ES-I3 (cell line): ENCODE results near the gene TMEM165.

ENCODE experiments used
- H3K36me3 ChIP-seq: 2 replicates; pipeline ENCODE4 v1.6.1; 2013; ENCODE audit warnings: mild to moderate bottlenecking, low read length, control low read depth, moderate library complexity; ENCODE audit not compliant: insufficient read depth
- H3K4me1 ChIP-seq: 2 replicates; pipeline ENCODE4 v1.6.1; 2013; ENCODE audit warnings: mild to moderate bottlenecking, control low read depth, low read length; ENCODE audit not compliant: insufficient read depth
- H3K9ac ChIP-seq: 2 replicates; pipeline ENCODE4 v1.6.1; 2013; ENCODE audit warnings: low read depth, mild to moderate bottlenecking, low read length, moderate library complexity
- H3K9me3 ChIP-seq: 2 replicates; pipeline ENCODE4 v1.6.1; 2013; ENCODE audit warnings: mild to moderate bottlenecking, low read length, moderate library complexity; ENCODE audit not compliant: control insufficient read depth, insufficient read depth

The TMEM165 gene

DNA sequence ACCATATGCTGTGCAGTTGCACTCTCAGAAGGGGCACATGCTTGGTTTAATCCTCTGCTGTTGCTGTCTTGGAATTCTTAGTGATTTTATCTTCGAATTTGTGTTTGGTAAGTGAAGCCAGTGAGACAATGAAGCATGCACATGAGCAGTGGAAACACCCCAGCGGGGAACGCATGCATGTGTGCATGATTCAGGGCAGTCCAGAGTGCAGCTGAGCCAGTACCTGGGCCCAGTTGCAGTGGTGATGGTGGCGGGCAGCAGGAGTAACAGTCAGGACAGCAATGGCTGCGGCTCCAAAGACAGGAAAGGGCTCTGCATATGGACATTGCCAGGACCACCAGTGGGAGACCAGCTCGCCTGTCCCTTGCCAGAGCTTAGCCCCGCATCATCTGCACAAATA lies 14.3 kb upstream of the TMEM165 start:
- H3K9ac ChIP-seq: no peak overlapping the region
- H3K4me1 ChIP-seq: no peaks in the 10 kb centered on the region
- no peaks in the 10 kb centered on the region for H3K36me3 ChIP-seq
- H3K9me3 ChIP-seq: no peaks in the 10 kb centered on the region

DNA sequence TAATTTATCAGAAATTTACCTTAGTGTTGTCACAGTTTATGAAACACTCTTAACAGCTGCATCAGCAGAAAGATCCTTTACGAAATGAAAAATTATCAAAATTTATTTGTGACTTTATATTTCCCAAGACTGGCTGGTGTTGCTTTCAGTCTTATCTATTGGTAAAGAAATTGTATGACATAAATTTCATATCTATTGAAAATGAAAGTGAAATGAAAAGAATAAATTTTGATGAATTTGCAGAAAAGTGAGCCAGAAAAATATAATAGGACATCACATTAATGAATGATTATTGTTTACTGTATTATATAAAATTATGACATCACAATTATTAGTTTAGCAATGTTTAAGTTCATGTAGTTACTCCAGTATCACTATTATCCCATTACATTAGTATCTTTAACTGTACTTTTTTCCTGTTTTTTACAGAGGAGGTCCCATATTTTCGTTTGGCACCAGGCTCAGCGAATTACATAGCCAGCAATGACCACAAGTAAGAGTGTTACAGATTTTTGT lies 13.2 kb upstream of the TMEM165 start:
- H3K4me1 ChIP-seq: no peaks in the 10 kb centered on the region
- no peak overlapping the region for H3K9ac ChIP-seq
- no peaks in the 10 kb centered on the region for H3K36me3 ChIP-seq
- H3K9me3 ChIP-seq: no peaks in the 10 kb centered on the region

DNA sequence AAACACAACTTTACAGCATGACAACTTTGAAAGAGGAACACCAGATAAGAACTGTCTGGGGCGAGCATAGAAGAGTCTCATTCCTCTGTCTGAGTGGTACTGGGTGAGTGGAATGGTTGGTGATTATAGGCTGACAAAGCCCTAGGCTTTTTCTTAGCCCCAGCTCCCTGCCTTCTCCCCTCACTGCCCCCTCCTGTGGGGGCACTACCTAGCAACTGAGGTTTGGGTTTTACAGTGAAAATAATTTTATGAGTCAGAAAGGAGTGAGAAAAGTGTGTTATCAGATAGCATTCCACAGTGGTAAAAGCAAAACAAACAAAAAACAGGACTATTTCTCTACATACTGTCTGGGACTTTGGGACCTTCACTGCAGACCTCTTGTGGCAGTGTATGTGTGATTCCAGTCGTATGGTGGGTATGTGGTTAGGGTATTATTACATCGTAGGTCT lies 10.5 kb upstream of the TMEM165 start:
- H3K4me1 ChIP-seq: no peaks in the 10 kb centered on the region
- H3K36me3 ChIP-seq: no peaks in the 10 kb centered on the region
- no peaks in the 10 kb centered on the region for H3K9me3 ChIP-seq
- H3K9ac ChIP-seq: no peak overlapping the region

DNA sequence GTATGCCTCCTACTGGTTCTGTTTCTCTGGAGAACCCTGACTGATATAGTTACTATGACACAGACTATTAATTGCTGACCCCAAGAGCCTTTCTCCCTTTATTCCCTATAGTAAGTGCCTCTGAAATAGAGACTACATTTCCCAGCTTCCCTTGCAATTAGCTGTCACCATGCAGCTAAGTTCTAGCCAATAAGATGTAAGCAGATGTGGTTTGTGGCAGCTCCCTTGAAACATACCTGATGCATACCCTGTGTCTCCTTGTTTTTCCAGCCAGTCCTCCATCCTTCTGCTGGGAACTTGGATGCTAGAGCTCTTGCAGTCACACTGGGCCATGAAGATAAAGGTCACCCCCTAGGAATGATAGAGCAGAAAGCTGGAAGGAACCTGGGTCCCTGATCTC lies 9.7 kb upstream of the TMEM165 start:
- H3K4me1 ChIP-seq: no peaks in the 10 kb centered on the region
- H3K9ac ChIP-seq: no peak overlapping the region
- H3K36me3 ChIP-seq: no peaks in the 10 kb centered on the region
- no peaks in the 10 kb centered on the region for H3K9me3 ChIP-seq

DNA sequence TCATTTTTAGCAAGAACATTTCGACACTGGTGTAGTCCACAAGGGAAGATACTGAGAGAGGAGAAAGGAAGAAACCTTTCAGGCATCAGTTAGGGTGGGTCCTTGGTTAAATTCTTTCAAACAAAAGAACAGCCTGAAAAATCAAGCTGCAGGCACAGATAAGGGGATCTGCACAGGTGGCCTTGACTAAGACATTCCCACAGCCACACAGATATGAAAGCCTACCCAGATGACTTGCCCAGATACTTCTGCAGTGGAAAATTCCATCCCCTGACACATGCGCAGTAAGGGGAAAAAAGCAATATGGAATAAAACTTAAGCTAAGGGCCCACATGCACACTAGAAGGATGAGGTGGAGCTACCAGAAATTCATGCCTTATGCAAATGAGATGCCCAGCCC lies 8.9 kb upstream of the TMEM165 start:
- H3K9me3 ChIP-seq: no peaks in the 10 kb centered on the region
- H3K4me1 ChIP-seq: no peaks in the 10 kb centered on the region
- H3K9ac ChIP-seq: no peak overlapping the region
- no peaks in the 10 kb centered on the region for H3K36me3 ChIP-seq

DNA sequence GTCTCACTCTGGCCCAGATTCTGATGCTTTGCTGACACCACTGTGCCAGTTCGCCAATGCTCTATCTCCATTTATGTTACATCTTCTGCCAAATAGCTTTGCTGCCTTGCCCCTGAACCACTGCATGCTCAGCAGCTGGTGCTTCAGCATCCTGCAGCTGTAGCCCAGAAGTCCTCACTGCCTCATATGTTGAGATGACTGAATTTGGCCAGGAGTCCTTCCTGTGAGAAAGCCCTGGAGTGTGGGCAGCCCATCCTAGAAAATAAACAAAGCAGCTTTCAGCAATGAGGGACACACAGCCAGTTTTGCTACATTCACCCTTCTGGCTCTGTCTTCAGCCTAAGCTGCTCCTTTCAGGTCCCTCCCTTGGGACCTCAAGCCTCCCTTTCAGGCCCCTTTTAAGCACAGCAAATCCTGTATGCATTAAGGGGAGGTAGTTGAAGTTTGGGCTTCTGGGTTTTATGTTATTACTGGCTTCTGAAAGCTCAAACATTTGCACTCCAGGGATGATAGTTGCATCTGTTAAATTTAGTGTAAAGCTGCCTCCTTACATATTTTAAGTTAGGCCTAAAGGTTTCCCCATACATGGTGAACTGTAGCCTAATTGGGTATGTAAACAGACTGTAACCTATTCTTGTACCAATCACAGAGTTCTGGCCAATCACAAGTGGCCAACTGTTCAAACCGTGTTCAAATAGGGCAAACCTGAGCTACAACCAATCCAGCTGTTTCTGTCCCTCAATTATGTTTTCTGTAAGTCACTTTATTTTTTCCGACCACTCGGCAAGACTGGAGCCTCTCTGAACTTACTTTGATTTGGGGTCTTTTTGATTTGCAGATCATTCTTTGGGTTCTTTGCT lies 2.1 kb upstream of the TMEM165 start:
- Histone ChIP-seq H3K9me3 (no peaks in the 10 kb centered on the region), H3K9ac (no peak overlapping the region), H3K36me3 (no peaks in the 10 kb centered on the region)

DNA sequence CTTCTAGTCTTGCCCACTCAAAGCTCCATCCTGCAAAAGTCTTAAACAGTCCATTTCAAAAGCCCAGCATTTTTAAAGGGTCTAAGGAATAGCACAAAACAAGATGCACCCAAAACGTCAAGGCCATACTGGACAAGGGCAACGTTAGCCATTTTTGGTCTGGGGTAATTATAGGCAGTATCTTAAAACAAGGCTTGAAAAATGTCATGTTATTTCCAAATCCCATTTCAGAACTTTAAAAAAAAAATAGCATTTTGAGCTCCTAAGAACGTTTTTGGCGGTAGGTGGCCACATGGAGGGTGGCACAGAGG lies 584 bp upstream of the TMEM165 start:
- no peaks in the 10 kb centered on the region for H3K9me3 ChIP-seq
- no peaks in the 10 kb centered on the region for H3K4me1 ChIP-seq
- no peaks in the 10 kb centered on the region for H3K36me3 ChIP-seq
- H3K9ac ChIP-seq: peak overlapping the region; percentile 93

More for the DNA sequence above, 2.1 kb upstream of the TMEM165 start:
- H3K4me1 ChIP-seq: no peaks in the 10 kb centered on the region

DNA sequence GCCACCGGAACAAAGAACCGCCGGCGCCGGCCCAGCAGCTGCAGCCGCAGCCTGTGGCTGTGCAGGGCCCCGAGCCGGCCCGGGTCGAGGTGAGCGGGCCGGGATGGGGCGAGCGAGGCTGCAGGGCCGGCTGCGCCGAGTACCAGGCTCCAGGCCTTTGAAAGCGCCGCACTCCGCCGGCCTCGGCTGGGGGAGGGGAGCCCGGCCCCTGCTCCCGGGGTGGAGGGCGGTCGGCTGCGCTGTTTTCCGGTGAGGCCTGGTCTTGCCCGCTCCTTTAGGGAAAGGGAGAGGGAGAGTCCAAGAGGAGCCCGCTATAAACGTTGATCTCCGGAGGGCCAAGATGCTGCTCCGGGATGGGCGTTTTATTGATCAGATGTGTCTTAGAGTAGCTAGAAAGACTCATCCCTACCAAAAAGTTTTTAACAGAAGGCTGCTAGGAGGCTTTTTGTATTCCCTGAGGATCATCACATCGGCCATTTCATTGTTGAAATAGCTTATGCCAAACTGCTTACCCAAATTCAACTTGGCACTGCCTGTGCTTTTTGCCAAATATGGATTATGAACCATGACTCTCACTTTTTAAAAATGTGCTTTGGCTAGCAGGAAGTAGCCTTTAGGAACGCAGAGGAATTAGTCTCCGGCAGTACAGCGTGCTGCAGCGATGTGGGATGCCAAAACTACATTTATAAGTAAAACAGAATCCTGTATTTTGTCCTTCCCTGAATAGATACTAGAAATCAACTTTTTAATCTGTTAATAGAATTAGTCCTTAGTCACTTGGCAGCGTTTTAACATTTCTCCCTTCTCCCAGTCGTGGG lies 760 bp downstream of the TMEM165 start:
- Histone ChIP-seq H3K9me3 (no peaks in the 10 kb centered on the region), H3K9ac (peak overlapping the region; percentile 93), H3K36me3 (no peaks in the 10 kb centered on the region), H3K4me1 (no peaks in the 10 kb centered on the region)

DNA sequence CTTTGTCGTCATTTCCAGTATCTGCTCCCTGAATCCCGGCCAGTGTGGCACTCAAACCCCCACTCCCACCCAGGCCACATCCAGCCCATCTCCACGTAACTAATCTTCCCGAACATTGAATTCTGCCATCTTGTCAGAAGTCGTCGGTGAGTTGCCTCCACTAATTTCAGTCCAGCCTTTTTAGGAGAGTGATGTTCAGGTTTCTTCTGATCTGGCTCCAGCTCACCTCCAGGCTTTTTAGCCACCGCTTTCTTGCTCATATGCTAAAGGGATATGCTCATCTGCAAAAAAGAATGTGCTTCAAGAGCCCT lies 1.3 kb downstream of the TMEM165 start:
- Histone ChIP-seq H3K4me1 (no peaks in the 10 kb centered on the region), H3K9ac (peak overlapping the region; percentile 93), H3K36me3 (no peaks in the 10 kb centered on the region), H3K9me3 (no peaks in the 10 kb centered on the region)

DNA sequence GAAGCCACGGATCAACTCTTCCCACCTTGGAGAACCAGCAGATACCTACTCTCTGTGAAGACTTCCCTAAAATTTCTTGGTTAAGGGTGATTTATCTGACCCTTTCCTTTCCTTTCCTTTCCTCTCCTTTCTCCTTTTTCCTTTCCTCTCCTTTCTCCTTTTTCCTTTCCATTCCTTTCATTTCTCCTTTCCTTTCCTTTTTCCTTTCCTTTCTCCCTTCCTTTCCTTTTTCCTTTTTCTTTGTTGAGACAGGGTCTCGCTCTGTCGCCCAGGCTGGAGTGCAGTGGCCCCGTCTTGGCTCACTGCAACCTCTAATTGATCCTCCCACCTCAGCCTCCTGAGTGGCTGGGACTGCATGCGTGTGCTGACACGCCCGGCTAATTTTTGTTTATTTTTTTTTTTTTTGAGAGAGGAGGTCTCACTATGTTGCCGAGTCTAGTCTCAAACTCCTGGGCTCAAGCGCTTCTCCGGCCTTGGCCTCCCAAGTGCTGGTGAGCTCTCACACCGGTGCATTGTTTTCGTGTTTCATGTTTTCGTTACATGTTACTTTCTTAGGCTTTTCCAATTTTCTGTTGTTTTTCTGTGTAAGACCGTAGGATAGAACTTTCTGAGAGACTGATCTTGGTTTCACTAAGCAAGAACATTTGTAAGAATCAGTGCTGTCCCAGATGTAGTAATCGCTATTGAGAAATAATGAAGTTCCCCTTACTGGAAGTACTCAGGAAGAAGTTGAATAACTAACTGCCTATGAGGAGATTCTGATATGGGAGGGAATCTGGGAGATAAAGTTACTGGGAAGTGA lies 2.0 kb downstream of the TMEM165 start:
- Histone ChIP-seq H3K4me1 (no peaks in the 10 kb centered on the region), H3K36me3 (no peaks in the 10 kb centered on the region), H3K9ac (peak overlapping the region; percentile 93), H3K9me3 (no peaks in the 10 kb centered on the region)

DNA sequence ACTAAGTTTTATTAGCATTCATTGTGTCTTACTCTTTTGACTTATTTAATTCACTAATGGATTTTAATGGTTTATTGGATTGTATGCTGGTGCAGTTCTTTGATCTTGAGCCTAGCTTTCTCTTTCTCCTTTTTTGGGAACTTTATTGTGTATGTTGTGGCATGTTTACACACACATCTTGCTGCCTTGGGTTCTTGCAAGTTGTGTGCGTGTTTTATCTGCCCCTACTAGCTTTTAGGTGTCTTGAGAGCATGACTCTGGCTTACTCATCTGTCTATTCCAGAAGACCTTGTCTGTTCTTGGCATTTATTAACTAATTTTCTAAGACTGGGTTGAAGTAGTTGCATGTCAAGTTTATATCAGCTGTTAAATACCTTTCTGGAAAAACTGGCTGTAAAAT lies 2.7 kb downstream of the TMEM165 start:
- H3K9ac ChIP-seq: peak overlapping the region; percentile 93; the same call in 1 of the 2 replicates
- H3K4me1 ChIP-seq: no peaks in the 10 kb centered on the region
- no peaks in the 10 kb centered on the region for H3K9me3 ChIP-seq
- peaks cover 3% of the 10 kb centered on the region for H3K36me3 ChIP-seq

DNA sequence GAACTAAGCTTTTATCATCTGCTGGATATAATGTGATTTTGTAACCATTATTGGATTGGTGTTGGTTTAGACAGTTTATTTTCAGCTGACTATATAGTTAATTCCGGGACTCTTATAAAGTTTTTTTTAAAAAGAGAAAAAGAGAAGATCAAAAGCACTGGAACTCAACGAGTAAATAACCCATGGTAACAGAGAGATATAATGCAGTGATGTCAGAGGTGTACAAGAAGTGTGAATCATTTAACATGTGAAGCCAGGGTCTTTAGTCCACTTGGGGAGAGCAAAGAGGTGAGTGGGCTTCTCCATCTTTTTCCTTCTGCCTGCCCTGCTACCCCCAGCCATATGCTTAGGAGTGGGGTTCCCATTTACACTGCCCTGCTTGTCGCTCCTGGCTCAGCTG lies 3.2 kb downstream of the TMEM165 start:
- peaks cover 7% of the 10 kb centered on the region for H3K36me3 ChIP-seq
- no peaks in the 10 kb centered on the region for H3K9me3 ChIP-seq
- no peak overlapping the region; the same call in 1 of the 2 replicates for H3K9ac ChIP-seq
- no peaks in the 10 kb centered on the region for H3K4me1 ChIP-seq

DNA sequence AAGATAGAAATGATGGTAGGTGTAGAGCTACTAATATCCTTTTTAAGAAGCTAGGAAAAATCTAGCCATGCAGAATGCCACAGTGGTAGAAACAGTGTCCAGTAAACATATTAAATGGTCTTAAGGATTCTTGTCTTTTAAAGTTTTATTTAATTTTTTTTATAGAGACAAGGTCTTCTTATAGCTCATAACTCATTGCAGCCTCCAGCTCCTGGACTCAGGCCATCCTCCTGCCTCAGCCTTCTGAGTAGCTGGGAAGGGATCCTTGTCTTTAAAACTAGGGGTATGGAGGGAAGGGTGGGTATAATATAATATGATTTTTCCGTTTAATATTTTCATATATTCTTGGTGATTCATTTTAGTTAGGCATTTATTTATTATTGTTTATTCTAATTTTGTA lies 3.8 kb downstream of the TMEM165 start:
- Histone ChIP-seq H3K9me3 (no peaks in the 10 kb centered on the region), H3K36me3 (peaks cover 7% of the 10 kb centered on the region), H3K9ac (no peak overlapping the region), H3K4me1 (no peaks in the 10 kb centered on the region)

DNA sequence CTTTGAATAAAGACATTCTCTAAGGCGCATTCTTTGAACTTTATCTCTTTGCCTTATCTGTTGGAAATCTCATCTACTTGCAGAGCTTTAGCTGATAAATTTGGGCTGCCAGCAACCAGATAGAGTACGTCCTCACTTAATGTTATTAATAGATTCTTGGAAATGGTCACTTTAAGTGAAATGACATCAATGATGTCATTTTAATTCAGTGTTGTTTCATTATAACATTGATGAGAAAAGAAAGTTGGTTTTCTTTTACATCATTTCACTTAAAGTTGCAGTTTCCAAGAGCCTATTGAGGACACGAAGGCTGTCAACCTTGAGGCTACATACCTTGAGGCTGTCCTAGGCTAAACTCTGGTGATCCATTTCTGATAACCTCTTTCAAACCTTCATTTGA lies 9.3 kb downstream of the TMEM165 start:
- Histone ChIP-seq H3K4me1 (no peaks in the 10 kb centered on the region; the same call in 1 of the 2 replicates), H3K9me3 (no peaks in the 10 kb centered on the region), H3K9ac (no peak overlapping the region), H3K36me3 (peaks cover 18% of the 10 kb centered on the region)
